HepG2 (cell line): Measurements from ENCODE around the gene IL17C. TPM values are rescaled to one million over a fixed set of nuclear protein-coding genes. Genes with fewer than 3 reads are reported as not detected.

ENCODE experiments used
- ETS1 ChIP-seq: sonication (generic); formaldehyde crosslinking; IDR thresholded peaks from 2 replicates; pipeline ENCODE4 v1.4.0; 2020; ENCODE audit warnings: missing genetic modification reagents
- FOXK2 ChIP-seq: fragments of 450-650 bp; IDR thresholded peaks from 2 replicates; pipeline ENCODE4 v1.6.1; 2016
- HNF4A ChIP-seq: sonication (generic); formaldehyde crosslinking; IDR thresholded peaks from 2 replicates; pipeline ENCODE4 v1.4.0; 2020; ENCODE audit warnings: missing genetic modification reagents
- HOXA3 ChIP-seq: sonication (generic); formaldehyde crosslinking; IDR thresholded peaks from 2 replicates; pipeline ENCODE4 v1.5.0; 2020; ENCODE audit warnings: missing genetic modification reagents
- MTA1 ChIP-seq: sonication (generic); formaldehyde crosslinking; IDR thresholded peaks from 2 replicates; pipeline ENCODE4 v1.4.0; 2020; ENCODE audit warnings: missing genetic modification reagents, mild to moderate bottlenecking, borderline replicate concordance
- NCOA1 ChIP-seq: sonication (generic); formaldehyde crosslinking; IDR thresholded peaks from 2 replicates; pipeline ENCODE4 v1.9.0; 2021; ENCODE audit warnings: missing genetic modification reagents
- NFRKB ChIP-seq: fragments of 450-650 bp; IDR thresholded peaks from 2 replicates; pipeline ENCODE4 v1.6.1; 2017
- NR2C2 ChIP-seq: sonication (generic); formaldehyde crosslinking; IDR thresholded peaks from 2 replicates; pipeline ENCODE4 v1.4.0; 2020; ENCODE audit warnings: missing genetic modification reagents, mild to moderate bottlenecking, moderate library complexity, borderline replicate concordance
- PHB2 ChIP-seq: fragments of 450-650 bp; IDR thresholded peaks from 2 replicates; pipeline ENCODE4 v1.6.1; 2018; ENCODE audit not compliant: partially characterized antibody
- POLR2A ChIP-seq, 2 experiments: IDR thresholded peaks; 2 replicates each; pipeline ENCODE4 v1.6.1; 2011; ENCODE audit warnings: low read depth in 2 of 2, low read length in 2 of 2, mild to moderate bottlenecking in 1 of 2, moderate library complexity in 1 of 2; ENCODE audit not compliant: insufficient read depth in 1 of 2
- PRMT3 ChIP-seq: sonication (generic); formaldehyde crosslinking; IDR thresholded peaks from 2 replicates; pipeline ENCODE4 v1.8.1; 2022; ENCODE audit warnings: low read depth, mild to moderate bottlenecking, moderate library complexity, missing genetic modification reagents, borderline replicate concordance
- SOX13 ChIP-seq, 3 experiments: fragments of 450-650 bp in 1 of 3; sonication (generic) in 1 of 3; formaldehyde crosslinking in 1 of 3; IDR thresholded peaks in 2 of 3; conservative IDR thresholded peaks in 1 of 3; 2 replicates each; pipeline versions ENCODE4 v1.5.0 to v1.6.1; 2016 to 2020; ENCODE audit warnings: antibody characterized with exemption in 1 of 3, mild to moderate bottlenecking in 1 of 3, missing compliant biosample characterization in 1 of 3, missing genetic modification reagents in 1 of 3, moderate library complexity in 1 of 3
- SP140L ChIP-seq: sonication (generic); formaldehyde crosslinking; IDR thresholded peaks from 2 replicates; pipeline ENCODE4 v1.4.0; 2020; ENCODE audit warnings: missing genetic modification reagents, borderline replicate concordance
- SRF ChIP-seq: IDR thresholded peaks from 2 replicates; pipeline ENCODE4 v1.6.1; 2011; ENCODE audit warnings: mild to moderate bottlenecking, low read depth, low read length, moderate library complexity
- TCF7 ChIP-seq: sonication (generic); IDR thresholded peaks from 2 replicates; pipeline ENCODE4 v1.6.1; 2016; ENCODE audit warnings: antibody characterized with exemption, low read depth
- TRIM24 ChIP-seq: sonication (generic); formaldehyde crosslinking; IDR thresholded peaks from 2 replicates; pipeline ENCODE4 v1.8.0; 2022; ENCODE audit warnings: mild to moderate bottlenecking, missing genetic modification reagents
- ZBTB33 ChIP-seq: sonication (generic); formaldehyde crosslinking; IDR thresholded peaks from 2 replicates; pipeline ENCODE4 v1.4.0; 2020; ENCODE audit warnings: missing genetic modification reagents
- ZEB1 ChIP-seq: IDR thresholded peaks from 2 replicates; pipeline ENCODE4 v1.6.1; 2012; ENCODE audit warnings: mild to moderate bottlenecking, low read depth, inconsistent platforms; ENCODE audit not compliant: insufficient replicate concordance
- ZFP36L1 ChIP-seq: sonication (generic); formaldehyde crosslinking; IDR thresholded peaks from 2 replicates; pipeline ENCODE4 v1.8.0; 2022; ENCODE audit warnings: mild to moderate bottlenecking, missing genetic modification reagents, moderate library complexity
- ZFY ChIP-seq: sonication (generic); formaldehyde crosslinking; IDR thresholded peaks from 2 replicates; pipeline ENCODE4 v1.4.0; 2020; ENCODE audit warnings: missing genetic modification reagents
- ZNF12 ChIP-seq: sonication (generic); formaldehyde crosslinking; IDR thresholded peaks from 2 replicates; pipeline ENCODE4 v1.5.0; 2020; ENCODE audit warnings: missing genetic modification reagents
- ZNF282 ChIP-seq: fragments of 450-650 bp; IDR thresholded peaks from 2 replicates; pipeline ENCODE4 v1.6.1; 2018; ENCODE audit not compliant: partially characterized antibody
- ZNF546 ChIP-seq: sonication (generic); formaldehyde crosslinking; conservative IDR thresholded peaks from 2 replicates; pipeline ENCODE4 v1.8.1; 2023; ENCODE audit warnings: mild to moderate bottlenecking, missing genetic modification reagents
- ZNF570 ChIP-seq: sonication (generic); formaldehyde crosslinking; IDR thresholded peaks from 2 replicates; pipeline ENCODE4 v1.4.0; 2020; ENCODE audit warnings: mild to moderate bottlenecking, missing genetic modification reagents, borderline replicate concordance
- ZNF660 ChIP-seq: sonication (generic); formaldehyde crosslinking; IDR thresholded peaks from 2 replicates; pipeline ENCODE4 v1.5.1; 2020; ENCODE audit warnings: mild to moderate bottlenecking, low read depth, missing genetic modification reagents, borderline replicate concordance
- ZNF713 ChIP-seq: sonication (generic); formaldehyde crosslinking; IDR thresholded peaks from 2 replicates; pipeline ENCODE4 v1.4.0; 2020; ENCODE audit warnings: mild to moderate bottlenecking, missing genetic modification reagents
- ZNF737 ChIP-seq: sonication (generic); formaldehyde crosslinking; IDR thresholded peaks from 2 replicates; pipeline ENCODE4 v1.5.0; 2020; ENCODE audit warnings: missing genetic modification reagents, mild to moderate bottlenecking, borderline replicate concordance
- ZNF891 ChIP-seq: sonication (generic); formaldehyde crosslinking; IDR thresholded peaks from 2 replicates; pipeline ENCODE4 v1.5.0; 2020; ENCODE audit warnings: mild to moderate bottlenecking, missing genetic modification reagents
- ZSCAN29 ChIP-seq: sonication (generic); formaldehyde crosslinking; conservative IDR thresholded peaks from 2 replicates; pipeline ENCODE4 v1.4.0; 2020; ENCODE audit warnings: mild to moderate bottlenecking, missing genetic modification reagents
- polyA plus RNA-seq, 8 experiments: library from polyadenylated mRNA; depleted of rRNA in 3 of 8; stranded (reverse) in 7 of 8; unstranded in 1 of 8; fragments of >200 nt; fragmentation: Illumina TruSeq in 4 of 8; extraction: Trizol in 4 of 8; gene quantifications; 2 replicates each; pipeline versions ENCODE4 v1.2.1 to v1.2.3, GENCODE V29; 2011 to 2016; ENCODE audit warnings: low read depth in 4 of 8, missing spikeins in 1 of 8, mixed read lengths in 1 of 8; ENCODE audit not compliant: insufficient read depth in 1 of 8
- total RNA-seq, 5 experiments: library from RNA; depleted of rRNA; stranded (reverse); fragments of >200 nt; fragmentation: Illumina TruSeq; extraction: Trizol; gene quantifications; 2 replicates each; pipeline ENCODE4 v1.2.3, GENCODE V29; 2016; ENCODE audit warnings: low read depth in 1 of 5
- TF ChIP-seq, protein P1 (sequence below): sonication (generic); formaldehyde crosslinking; conservative IDR thresholded peaks from 2 replicates; pipeline ENCODE4 v1.4.0; 2020; ENCODE audit warnings: missing genetic modification reagents

The IL17C gene
- total and polyA plus RNA-seq, 2 of the 13 experiments (the other 11 are each of a cell fraction or from before 2014, with no cell fraction given): not detected

GRCh38 chr16:88650749-88651275 lies 12.4 kb downstream of the IL17C start, which contains the start of gene CYBA (continued):
- no peak for TF ChIP-seq HOXA3 (CRISPR knock-in tag)
- no peak for TF ChIP-seq PHB2
- no peak for TF ChIP-seq ZFP36L1 (CRISPR knock-in tag)
- peak; percentile 49; the same call in 1 of the 2 replicates for TF ChIP-seq PRMT3 (CRISPR knock-in tag)
- no peak for TF ChIP-seq TCF7
- no peak; the same call in 1 of the 2 replicates for TF ChIP-seq ZNF713
- TF ChIP-seq ZNF12 (CRISPR knock-in tag): no peak
- no peak for TF ChIP-seq ZBTB33 (CRISPR knock-in tag)
- no peak for TF ChIP-seq TRIM24 (CRISPR knock-in tag)
- TF ChIP-seq HNF4A: no peak
- peak in 1 of 2 experiments; percentile 74; a peak in 2 of 4 replicates for TF ChIP-seq POLR2A (IDR thresholded peaks at IDR 0.05; ENCODE audit: insufficient read depth in 1 of 2, low read depth in 2 of 2, low read length in 2 of 2)
- no peak for TF ChIP-seq MTA1 (CRISPR knock-in tag)
- no peak for TF ChIP-seq FOXK2
- TF ChIP-seq ZNF737 (CRISPR knock-in tag): no peak
- TF ChIP-seq, protein P1, sequence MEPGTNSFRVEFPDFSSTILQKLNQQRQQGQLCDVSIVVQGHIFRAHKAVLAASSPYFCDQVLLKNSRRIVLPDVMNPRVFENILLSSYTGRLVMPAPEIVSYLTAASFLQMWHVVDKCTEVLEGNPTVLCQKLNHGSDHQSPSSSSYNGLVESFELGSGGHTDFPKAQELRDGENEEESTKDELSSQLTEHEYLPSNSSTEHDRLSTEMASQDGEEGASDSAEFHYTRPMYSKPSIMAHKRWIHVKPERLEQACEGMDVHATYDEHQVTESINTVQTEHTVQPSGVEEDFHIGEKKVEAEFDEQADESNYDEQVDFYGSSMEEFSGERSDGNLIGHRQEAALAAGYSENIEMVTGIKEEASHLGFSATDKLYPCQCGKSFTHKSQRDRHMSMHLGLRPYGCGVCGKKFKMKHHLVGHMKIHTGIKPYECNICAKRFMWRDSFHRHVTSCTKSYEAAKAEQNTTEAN (CRISPR knock-in tag): peak; percentile 70
- TF ChIP-seq ETS1 (CRISPR knock-in tag): peak; percentile 66; the same call in 1 of the 2 replicates
- TF ChIP-seq ZFY (CRISPR knock-in tag): peak; percentile 91
- TF ChIP-seq NCOA1 (CRISPR knock-in tag): 0 out of 2 replicates have a peak, but pooled peaks have one; percentile 73
- no peak for TF ChIP-seq ZNF546
- no peak for TF ChIP-seq SRF
- TF ChIP-seq SOX13 (IDR thresholded peaks at IDR 0.05): no peak
- 0 out of 4 replicates have a peak, but pooled peaks of 1 of the 2 experiments have one; percentile 10 for TF ChIP-seq SOX13 (CRISPR knock-in tag; conservative IDR thresholded peaks at IDR 0.05 in 1 of 2, IDR thresholded peaks at IDR 0.05 in 1 of 2)
- TF ChIP-seq NFRKB: no peak
- no peak for TF ChIP-seq ZEB1
- TF ChIP-seq ZNF570 (CRISPR knock-in tag): no peak
- no peak for TF ChIP-seq ZNF891 (CRISPR knock-in tag)
- no peak; the same call in 1 of the 2 replicates for TF ChIP-seq NR2C2 (CRISPR knock-in tag)
- TF ChIP-seq ZNF282: no peak
- TF ChIP-seq ZSCAN29 (CRISPR knock-in tag): no peak
- TF ChIP-seq SP140L (CRISPR knock-in tag): no peak
- TF ChIP-seq ZNF660: no peak
